ENCODE measurements around the gene EPHB2. TPM values are rescaled to one million over a fixed set of nuclear protein-coding genes. Genes with fewer than 3 reads are reported as not detected.

Gene EPHB2
- total and polyA plus RNA-seq, 2 of the 4 experiments (the other 2 are of a cell fraction), result 52.3 to 58.8 TPM

DNA sequence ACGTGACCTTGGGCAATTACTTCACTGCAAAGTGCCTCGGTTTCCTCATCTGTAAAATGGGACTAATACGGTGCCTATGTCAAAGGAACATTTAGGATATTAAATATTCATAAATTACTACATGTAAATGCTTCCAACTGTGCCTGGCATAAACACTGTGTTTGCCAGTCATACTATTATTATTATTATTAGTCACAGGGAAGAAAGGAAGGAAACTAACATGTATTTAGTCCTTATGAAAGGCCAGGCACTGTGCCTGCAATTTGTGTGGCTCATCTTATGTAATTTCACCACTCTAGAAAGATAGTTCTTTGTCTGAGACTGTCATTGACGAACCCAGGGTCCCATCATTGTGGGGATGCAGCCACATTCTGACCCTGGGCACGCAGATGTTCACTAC, 45.0 kb downstream of the EPHB2 start:
- H3K79me1 ChIP-seq (ENCODE audit: low read depth in 1 of 2, low read length in 2 of 2), result peaks cover 40 to 65% of the 10 kb centered on the region in 2 experiments
- H3K4me2 ChIP-seq (ENCODE audit: low read depth, low read length), result no peak overlapping the region
- no peak overlapping the region for H4K8ac ChIP-seq (ENCODE audit: low read depth in 2 of 2, low read length in 2 of 2)
- H4K91ac ChIP-seq (ENCODE audit: insufficient read depth, low read depth, low read length), result no peak overlapping the region
- ATAC-seq (ENCODE audit: low read depth), result no peak
- H3K9ac ChIP-seq (ENCODE audit: low read depth, low read length), result no peak overlapping the region
- H2AK5ac ChIP-seq (ENCODE audit: low read depth, low read length), result peak overlapping the region; percentile 55
- dilution Hi-C loops (cut with HindIII; ENCODE audit: low sequenced_read_pairs, unreplicated experiment) (no loop called here), in situ Hi-C loops (cut with MboI; ENCODE audit: low sequenced_read_pairs) (no loop called here), intact Hi-C loops (cut with micrococcal nuclease) (no loop called here)
- no peak overlapping the region for H3K27ac ChIP-seq (ENCODE audit: insufficient read depth, low read length)
- H2BK5ac ChIP-seq (ENCODE audit: low read depth, low read length, poor library complexity, severe bottlenecking), result no peak overlapping the region
- WGBS, 2 experiments (ENCODE audit: extremely low coverage in 2 of 2, insufficient read length in 1 of 2), result 81% methylated on average over 2 of the region's 5 CpGs; no CpG with 5 or more reads in 1 of the 2 experiments
- no peak overlapping the region for H2BK15ac ChIP-seq (ENCODE audit: low read depth, low read length)
- no TSS peak for BruUV-seq (replicated peaks)
- H3K36me3 ChIP-seq (ENCODE audit: control insufficient read depth, insufficient read depth, low read length), result no peaks in the 10 kb centered on the region
- no peak overlapping the region for H2AFZ ChIP-seq (replicated peaks; ENCODE audit: low read length, poor library complexity)
- no peak overlapping the region for H3K4me3 ChIP-seq (ENCODE audit: insufficient read depth, low read depth, low read length)
- POLR2A ChIA-PET (ENCODE audit: unreplicated experiment), result no interaction called here
- peaks cover 33% of the 10 kb centered on the region for H3K9me1 ChIP-seq (ENCODE audit: insufficient read depth, low read length)
- no peak overlapping the region for H3K4ac ChIP-seq (ENCODE audit: low read depth, low read length)
- peaks cover 50% of the 10 kb centered on the region for H4K20me1 ChIP-seq (ENCODE audit: insufficient read depth, low read length)
- CTCF ChIA-PET, result interaction anchor here (0.5 kb wide), 1 partner anchor 46 kb away, joined by 3 read pairs; no protein-coding TSS in a partner anchor
- H4K5ac ChIP-seq (ENCODE audit: low read depth, low read length), result no peak overlapping the region
- no peak for TF ChIP-seq NFE2L2 (IDR thresholded peaks at IDR 0.05; ENCODE audit: low read depth, low read length)
- TF ChIP-seq BHLHE40 (IDR thresholded peaks at IDR 0.05; ENCODE audit: low read depth, low read length), result no peak
- no peak for TF ChIP-seq RAD21 (IDR thresholded peaks at IDR 0.05; ENCODE audit: low read length)
- no peak for TF ChIP-seq RFX5 (IDR thresholded peaks at IDR 0.05; ENCODE audit: low read depth, low read length)
- TF ChIP-seq, protein P1, sequence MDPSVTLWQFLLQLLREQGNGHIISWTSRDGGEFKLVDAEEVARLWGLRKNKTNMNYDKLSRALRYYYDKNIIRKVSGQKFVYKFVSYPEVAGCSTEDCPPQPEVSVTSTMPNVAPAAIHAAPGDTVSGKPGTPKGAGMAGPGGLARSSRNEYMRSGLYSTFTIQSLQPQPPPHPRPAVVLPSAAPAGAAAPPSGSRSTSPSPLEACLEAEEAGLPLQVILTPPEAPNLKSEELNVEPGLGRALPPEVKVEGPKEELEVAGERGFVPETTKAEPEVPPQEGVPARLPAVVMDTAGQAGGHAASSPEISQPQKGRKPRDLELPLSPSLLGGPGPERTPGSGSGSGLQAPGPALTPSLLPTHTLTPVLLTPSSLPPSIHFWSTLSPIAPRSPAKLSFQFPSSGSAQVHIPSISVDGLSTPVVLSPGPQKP (IDR thresholded peaks at IDR 0.05; ENCODE audit: borderline replicate concordance, low read depth, low read length), result no peak
- TF ChIP-seq, protein P2, sequence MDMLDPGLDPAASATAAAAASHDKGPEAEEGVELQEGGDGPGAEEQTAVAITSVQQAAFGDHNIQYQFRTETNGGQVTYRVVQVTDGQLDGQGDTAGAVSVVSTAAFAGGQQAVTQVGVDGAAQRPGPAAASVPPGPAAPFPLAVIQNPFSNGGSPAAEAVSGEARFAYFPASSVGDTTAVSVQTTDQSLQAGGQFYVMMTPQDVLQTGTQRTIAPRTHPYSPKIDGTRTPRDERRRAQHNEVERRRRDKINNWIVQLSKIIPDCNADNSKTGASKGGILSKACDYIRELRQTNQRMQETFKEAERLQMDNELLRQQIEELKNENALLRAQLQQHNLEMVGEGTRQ (IDR thresholded peaks at IDR 0.05; ENCODE audit: low read depth, low read length), result no peak
- no peak for TF ChIP-seq MAZ (IDR thresholded peaks at IDR 0.05; ENCODE audit: borderline replicate concordance, low read depth, low read length)
- TF ChIP-seq CEBPB (IDR thresholded peaks at IDR 0.05; ENCODE audit: low read depth, low read length), result no peak
- TF ChIP-seq, protein P3, sequence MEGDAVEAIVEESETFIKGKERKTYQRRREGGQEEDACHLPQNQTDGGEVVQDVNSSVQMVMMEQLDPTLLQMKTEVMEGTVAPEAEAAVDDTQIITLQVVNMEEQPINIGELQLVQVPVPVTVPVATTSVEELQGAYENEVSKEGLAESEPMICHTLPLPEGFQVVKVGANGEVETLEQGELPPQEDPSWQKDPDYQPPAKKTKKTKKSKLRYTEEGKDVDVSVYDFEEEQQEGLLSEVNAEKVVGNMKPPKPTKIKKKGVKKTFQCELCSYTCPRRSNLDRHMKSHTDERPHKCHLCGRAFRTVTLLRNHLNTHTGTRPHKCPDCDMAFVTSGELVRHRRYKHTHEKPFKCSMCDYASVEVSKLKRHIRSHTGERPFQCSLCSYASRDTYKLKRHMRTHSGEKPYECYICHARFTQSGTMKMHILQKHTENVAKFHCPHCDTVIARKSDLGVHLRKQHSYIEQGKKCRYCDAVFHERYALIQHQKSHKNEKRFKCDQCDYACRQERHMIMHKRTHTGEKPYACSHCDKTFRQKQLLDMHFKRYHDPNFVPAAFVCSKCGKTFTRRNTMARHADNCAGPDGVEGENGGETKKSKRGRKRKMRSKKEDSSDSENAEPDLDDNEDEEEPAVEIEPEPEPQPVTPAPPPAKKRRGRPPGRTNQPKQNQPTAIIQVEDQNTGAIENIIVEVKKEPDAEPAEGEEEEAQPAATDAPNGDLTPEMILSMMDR (conservative IDR thresholded peaks at IDR 0.05; ENCODE audit: low read depth, low read length), result no peak
- TF ChIP-seq CHD1 (IDR thresholded peaks at IDR 0.05; ENCODE audit: low read depth, low read length), result no peak
- no peak for TF ChIP-seq SMC3 (IDR thresholded peaks at IDR 0.05; ENCODE audit: low read depth, low read length)
- no peak for TF ChIP-seq MXI1 (IDR thresholded peaks at IDR 0.05; ENCODE audit: borderline replicate concordance, low read depth, low read length)
- no peak for TF ChIP-seq MAFK (IDR thresholded peaks at IDR 0.05; ENCODE audit: low read depth, low read length)
- TF ChIP-seq FOS (IDR thresholded peaks at IDR 0.05; ENCODE audit: low read depth, low read length), result no peak
- no peak for TF ChIP-seq POLR2A (IDR thresholded peaks at IDR 0.05; ENCODE audit: low read depth, low read length)
- TF ChIP-seq RCOR1 (IDR thresholded peaks at IDR 0.05; ENCODE audit: insufficient replicate concordance, low read length), result no peak
- H3K9me3 ChIP-seq (ENCODE audit: control insufficient read depth, insufficient read depth, low read length), result no peaks in the 10 kb centered on the region
- no peak overlapping the region for H2BK120ac ChIP-seq (ENCODE audit: low read depth, low read length)
- no peak overlapping the region for H3K23ac ChIP-seq (ENCODE audit: low read depth, low read length)
- H3K18ac ChIP-seq (ENCODE audit: low read depth, low read length), result no peak overlapping the region
- no peak overlapping the region for H2AK9ac ChIP-seq (replicated peaks; ENCODE audit: low read depth, low read length, poor library complexity)
- H3K27me3 ChIP-seq (ENCODE audit: control insufficient read depth, insufficient read depth, low read length), result no peaks in the 10 kb centered on the region
- H2BK20ac ChIP-seq (ENCODE audit: low read depth, low read length), result no peak overlapping the region
- peak; percentile 31 for DNase-seq
- H3K14ac ChIP-seq (replicated peaks; ENCODE audit: low read depth, low read length), result no peak overlapping the region
- no peak overlapping the region for H3K56ac ChIP-seq (ENCODE audit: extremely low read depth, insufficient read depth, low read length)
- H3K4me1 ChIP-seq (ENCODE audit: control insufficient read depth, insufficient read depth, low read length), result peaks cover 26% of the 10 kb centered on the region

All from IMR-90 (cell line).